Kidney (tissue), 22 donors: ENCODE results near the gene TAF12. TPM values are rescaled to one million over a fixed set of nuclear protein-coding genes. Genes with fewer than 3 reads are reported as not detected.
A peak's percentile ranks its signal among the peaks of the same experiment; 100 is the strongest.
"Not testable (repeated sequence)": the region's sequence is repeated elsewhere in the genome, so short reads cannot be mapped to it uniquely, and the experiment has no call there.

Experiments used
- DNase-seq, 5 donors: peaks; one replicate each; pipeline ENCODE4 v3.0.0-alpha.2; 2013 to 2020
- FAIRE-seq: peaks from 2 replicates; lab custom pipeline; 2012; peaks lifted over from hg19 to GRCh38; lab: Jason Lieb, UNC
- H3K27ac ChIP-seq, 2 donors: one replicate each; pipeline ENCODE4 v1.7.0; 2013; ENCODE audit warnings: low read depth in 2 of 2, low read length in 2 of 2, inconsistent platforms in 1 of 2
- H3K27me3 ChIP-seq: one replicate; pipeline ENCODE4 v1.7.1; 2013; ENCODE audit warnings: low read length, inconsistent platforms; ENCODE audit not compliant: control insufficient read depth, insufficient read depth
- H3K36me3 ChIP-seq, 3 donors: one replicate each; pipeline versions ENCODE4 v1.7.0 to v1.7.1; 2013; ENCODE audit warnings: low read length in 3 of 3, control low read depth in 1 of 3, inconsistent platforms in 1 of 3; ENCODE audit not compliant: insufficient read depth in 3 of 3, control insufficient read depth in 2 of 3
- H3K4me1 ChIP-seq, 3 donors: one replicate each; pipeline versions ENCODE4 v1.7.0 to v1.7.1; 2013; ENCODE audit warnings: low read length in 3 of 3, inconsistent platforms in 1 of 3, low read depth in 1 of 3; ENCODE audit not compliant: control insufficient read depth in 2 of 3, insufficient read depth in 2 of 3
- H3K4me3 ChIP-seq, 3 donors: one replicate each; pipeline versions ENCODE4 v1.7.0 to v1.8.1; 2013; ENCODE audit warnings: low read length in 3 of 3, control low read depth in 1 of 3, inconsistent platforms in 1 of 3
- H3K9ac ChIP-seq, 3 donors: one replicate each; pipeline versions ENCODE4 v1.7.0 to v1.7.1; 2013; ENCODE audit warnings: low read length in 3 of 3, control low read depth in 1 of 3, inconsistent platforms in 1 of 3
- H3K9me3 ChIP-seq, 3 donors: one replicate each; pipeline versions ENCODE4 v1.7.0 to v1.7.1; 2013; ENCODE audit warnings: low read length in 3 of 3, control low read depth in 1 of 3, inconsistent platforms in 1 of 3; ENCODE audit not compliant: control insufficient read depth in 2 of 3, insufficient read depth in 1 of 3
- CTCF ChIP-seq: IDR thresholded peaks from 3 replicates; pipeline ENCODE4 v1.5.1; 2012; ENCODE audit warnings: mild to moderate bottlenecking, moderate library complexity, borderline replicate concordance; ENCODE audit not compliant: insufficient read depth; ENCODE audit errors: extremely low read depth
- intact Hi-C: fragments of 100-400 bp; cut with DNase I; formaldehyde crosslinking; loops from one replicate; pipeline ENCODE4 v1.11.1; 2022
- long read RNA-seq, 10 donors: library from polyadenylated mRNA in 1 of 10; unstranded in 1 of 10; transcript quantifications; one replicate each; pipeline ENCODE4 v2.0.0 and lab custom pipeline, GENCODE V29; 2021 to 2026
- polyA plus RNA-seq: library from polyadenylated mRNA; stranded (reverse); fragments of 350-450 nt; fragmentation: Illumina TruSeq; extraction: RNeasy Lipid Tissue Mini Kit (QIAGEN cat#74804); gene quantifications from one replicate; pipeline ENCODE4 v1.2.3, GENCODE V29; 2014; ENCODE audit warnings: low read depth, low replicate concordance; ENCODE audit not compliant: insufficient read depth
- total RNA-seq: library from RNA; stranded (reverse); fragmentation: NEBNext Ultra II Directional; extraction: Animal tissue kit (Norgen Biotek cat#: 25700); gene quantifications from one replicate; pipeline ENCODE4 v1.2.1, GENCODE V29; 2021
- donor health status: control.
- donor health status: control.
- donor health status: control.
- donor health status: control.
- donor health status: control.
- donor health status: DM: yes; HTN: yes; CAD: no.
- donor health status: Normal renal cell carcinoma (clear cell type).

TAF12 gene
- total RNA-seq (15.0 TPM), polyA plus RNA-seq (22.8 TPM)
- long read RNA-seq, donor 1, transcript TAF12-202 (6 exons, 1,334 nt), result major isoform, 10 of 18 reads
- long read RNA-seq, donor 1, partial matches to known transcripts, result 8 of 18 reads
- long read RNA-seq, donor 1, other reads (novel, unspliced or antisense), result 0 of 18 reads
- long read RNA-seq, donor 2, transcript TAF12-202 (6 exons, 1,334 nt), result major isoform, 11 of 11 reads
- long read RNA-seq, donor 2, partial matches to known transcripts, result 0 of 11 reads
- long read RNA-seq, donor 2, other reads (novel, unspliced or antisense), result 0 of 11 reads
- long read RNA-seq, donor 3, transcript TAF12-202 (6 exons, 1,334 nt), result major isoform, 13 of 13 reads
- long read RNA-seq, donor 3, partial matches to known transcripts, result 0 of 13 reads
- long read RNA-seq, donor 3, other reads (novel, unspliced or antisense), result 0 of 13 reads
- long read RNA-seq, donor 4, transcript TAF12-202 (6 exons, 1,334 nt), result major isoform, 11 of 11 reads
- long read RNA-seq, donor 4, partial matches to known transcripts, result 0 of 11 reads
- long read RNA-seq, donor 4, other reads (novel, unspliced or antisense), result 0 of 11 reads
- long read RNA-seq, donor 5, partial matches to known transcripts, result 0 of 2 reads
- long read RNA-seq, donor 5, other reads (novel, unspliced or antisense), result 0 of 2 reads
- long read RNA-seq, donor 6, transcript TAF12-202 (6 exons, 1,334 nt), result major isoform, 26 of 26 reads
- long read RNA-seq, donor 6, partial matches to known transcripts, result 0 of 26 reads
- long read RNA-seq, donor 6, other reads (novel, unspliced or antisense), result 0 of 26 reads
- long read RNA-seq, donor 7, transcript TAF12-202 (6 exons, 1,334 nt), result major isoform, 15 of 20 reads
- long read RNA-seq, donor 7, partial matches to known transcripts, result 3 of 20 reads
- long read RNA-seq, donor 7, other reads (novel, unspliced or antisense), result 2 of 20 reads
- long read RNA-seq, donor 8, transcript TAF12-202 (6 exons, 1,334 nt), result major isoform, 13 of 13 reads
- long read RNA-seq, donor 8, partial matches to known transcripts, result 0 of 13 reads
- long read RNA-seq, donor 8, other reads (novel, unspliced or antisense), result 0 of 13 reads
- long read RNA-seq, donor 9, transcript TAF12-202 (6 exons, 1,334 nt), result major isoform, 12 of 17 reads
- long read RNA-seq, donor 9, partial matches to known transcripts, result 5 of 17 reads
- long read RNA-seq, donor 9, other reads (novel, unspliced or antisense), result 0 of 17 reads
- long read RNA-seq, donor 10, transcript TAF12-202 (6 exons, 1,334 nt), result major isoform, 14 of 14 reads
- long read RNA-seq, donor 10, partial matches to known transcripts, result 0 of 14 reads
- long read RNA-seq, donor 10, other reads (novel, unspliced or antisense), result 0 of 14 reads

GRCh38 chr1:28642847-28643635 lies at the start of gene TAF12:
TAF12 (minus strand) TSS chr1:28643067; CDS start chr1:28622081, 20,986 bp downstream.
- DNase-seq (peak; percentile 96 to 98 (median 97)), FAIRE-seq (no peak)
- Histone ChIP-seq H3K27ac (peak within 1 kb of the TSS; percentile 77 to 83), H3K4me3 (peak within 1 kb of the TSS; percentile 73 to 93 (median 90)), H3K27me3 (no peaks in the 10 kb centered on the region), H3K36me3 (no peaks in the 10 kb centered on the region), H3K9me3 (no peaks in the 10 kb centered on the region), H3K4me1 (peaks cover 7 to 11% (median 9%) of the 10 kb centered on the region in 3 donors), H3K9ac (peak within 1 kb of the TSS; percentile 96 to 99 (median 97))
- intact Hi-C loops, result no loop called here
- TF ChIP-seq CTCF, result peak; percentile 60

GRCh38 chr1:28691627-28692026 lies 48.8 kb upstream of the TAF12 start:
- H3K36me3 ChIP-seq, DNase-seq, H3K4me1 ChIP-seq, H3K9me3 ChIP-seq, FAIRE-seq, H3K27me3 ChIP-seq, H3K4me3 ChIP-seq, intact Hi-C loops, H3K9ac ChIP-seq, H3K27ac ChIP-seq: not testable (repeated sequence)

GRCh38 chr1:28684937-28685336 lies 42.1 kb upstream of the TAF12 start:
- FAIRE-seq (no peak), DNase-seq (no peak)
- Histone ChIP-seq H3K36me3 (peaks cover 0 to 5% (median 5%) of the 10 kb centered on the region in 3 donors), H3K27me3 (no peaks in the 10 kb centered on the region), H3K4me3 (no peak overlapping the region), H3K9ac (no peak overlapping the region), H3K9me3 (no peaks in the 10 kb centered on the region), H3K4me1 (no peaks in the 10 kb centered on the region), H3K27ac (no peak overlapping the region)
- no peak for TF ChIP-seq CTCF
- intact Hi-C loops, result no loop called here
